GM12801 (cell line): Measurements from ENCODE around the gene TGM2.

ENCODE experiments used
- TF ChIP-seq, protein P1 (sequence below): IDR thresholded peaks from one replicate; pipeline ENCODE4 v1.5.1; 2011; ENCODE audit warnings: control low read depth; ENCODE audit not compliant: insufficient read length; ENCODE audit errors: extremely low read depth

Gene TGM2

DNA sequence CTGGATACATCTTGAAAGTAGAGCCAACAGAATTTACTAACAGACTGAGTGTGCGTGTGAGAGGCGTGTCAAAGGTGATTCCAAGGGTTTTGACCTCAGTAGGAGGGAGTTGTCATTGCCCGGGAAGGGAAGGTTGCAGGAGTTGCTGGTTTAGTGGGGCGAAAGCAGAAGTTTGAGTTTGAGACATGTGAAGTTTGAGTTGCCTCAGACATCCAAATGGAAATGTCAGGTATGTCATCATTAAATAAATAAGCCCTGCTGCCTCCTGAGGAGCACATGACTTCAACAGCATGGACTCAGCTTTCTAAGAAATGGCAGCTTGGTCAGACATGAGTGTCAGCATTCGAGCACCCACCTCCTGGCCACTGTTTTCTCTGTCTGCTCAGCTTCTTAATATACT lies 26.6 kb upstream of the TGM2 start:
- TF ChIP-seq, protein P1, sequence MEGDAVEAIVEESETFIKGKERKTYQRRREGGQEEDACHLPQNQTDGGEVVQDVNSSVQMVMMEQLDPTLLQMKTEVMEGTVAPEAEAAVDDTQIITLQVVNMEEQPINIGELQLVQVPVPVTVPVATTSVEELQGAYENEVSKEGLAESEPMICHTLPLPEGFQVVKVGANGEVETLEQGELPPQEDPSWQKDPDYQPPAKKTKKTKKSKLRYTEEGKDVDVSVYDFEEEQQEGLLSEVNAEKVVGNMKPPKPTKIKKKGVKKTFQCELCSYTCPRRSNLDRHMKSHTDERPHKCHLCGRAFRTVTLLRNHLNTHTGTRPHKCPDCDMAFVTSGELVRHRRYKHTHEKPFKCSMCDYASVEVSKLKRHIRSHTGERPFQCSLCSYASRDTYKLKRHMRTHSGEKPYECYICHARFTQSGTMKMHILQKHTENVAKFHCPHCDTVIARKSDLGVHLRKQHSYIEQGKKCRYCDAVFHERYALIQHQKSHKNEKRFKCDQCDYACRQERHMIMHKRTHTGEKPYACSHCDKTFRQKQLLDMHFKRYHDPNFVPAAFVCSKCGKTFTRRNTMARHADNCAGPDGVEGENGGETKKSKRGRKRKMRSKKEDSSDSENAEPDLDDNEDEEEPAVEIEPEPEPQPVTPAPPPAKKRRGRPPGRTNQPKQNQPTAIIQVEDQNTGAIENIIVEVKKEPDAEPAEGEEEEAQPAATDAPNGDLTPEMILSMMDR = no peak

DNA sequence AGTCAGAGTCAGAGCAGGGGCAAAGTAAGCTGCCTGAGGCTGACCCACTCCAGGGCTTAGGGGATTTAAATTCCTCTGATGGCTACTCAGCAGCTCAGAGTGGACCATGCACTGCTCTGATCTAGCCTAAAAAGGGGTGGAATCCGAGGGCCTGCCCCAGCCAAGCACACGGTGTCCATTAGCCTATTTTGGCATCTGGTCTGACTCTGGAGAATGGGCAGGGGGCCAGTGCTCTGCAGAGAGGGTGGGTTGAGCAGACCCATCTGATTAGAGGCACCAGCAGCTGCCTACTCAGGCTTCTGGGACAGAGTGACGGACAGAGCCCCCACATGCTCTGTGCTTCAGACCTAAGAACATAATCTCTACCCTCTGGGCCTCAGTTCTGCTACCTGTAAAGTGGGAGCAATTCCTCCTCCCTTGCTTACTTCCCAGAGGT lies 25.9 kb upstream of the TGM2 start:
- TF ChIP-seq, protein P1 = no peak

DNA sequence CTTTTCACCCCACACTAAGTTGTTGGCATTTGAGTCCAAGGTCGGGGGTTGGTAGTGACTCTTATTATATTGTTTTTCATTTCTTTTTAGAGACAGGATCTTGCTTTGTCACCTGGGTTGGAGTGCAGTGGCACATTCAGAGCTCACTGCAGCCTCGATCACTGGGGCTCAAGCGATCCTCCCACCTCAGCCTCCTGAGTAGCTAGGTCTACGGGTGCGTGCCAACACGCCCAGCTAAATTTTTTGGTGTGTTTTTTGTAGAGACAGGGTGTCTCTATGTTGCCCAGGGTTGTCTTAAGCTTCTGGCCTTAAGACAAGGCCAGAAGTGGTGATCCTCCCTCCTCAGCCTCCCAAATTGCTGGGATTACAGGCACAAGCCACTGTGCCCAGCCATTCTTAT lies 25.1 kb upstream of the TGM2 start:
- TF ChIP-seq, protein P1 = no peak

DNA sequence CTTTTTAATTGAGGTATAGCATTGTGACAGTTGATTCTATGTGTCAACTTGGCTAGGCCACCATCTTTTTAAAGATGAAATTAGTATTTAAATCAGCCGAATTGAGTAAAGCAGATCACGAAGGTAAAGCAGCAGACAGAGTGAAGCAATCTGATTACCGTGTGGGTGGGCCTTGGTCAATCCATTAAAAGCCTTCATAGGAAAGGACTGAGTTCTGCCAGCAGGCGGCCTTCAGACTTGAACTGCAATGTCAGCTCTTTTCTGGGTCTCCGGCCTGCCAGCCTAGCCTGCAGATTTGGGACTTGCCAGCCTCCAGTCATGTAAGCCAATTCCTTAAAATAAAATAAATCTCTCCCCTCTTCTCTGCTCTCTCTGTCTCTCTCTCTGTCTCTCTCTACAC lies 22.4 kb upstream of the TGM2 start:
- TF ChIP-seq, protein P1 = no peak

DNA sequence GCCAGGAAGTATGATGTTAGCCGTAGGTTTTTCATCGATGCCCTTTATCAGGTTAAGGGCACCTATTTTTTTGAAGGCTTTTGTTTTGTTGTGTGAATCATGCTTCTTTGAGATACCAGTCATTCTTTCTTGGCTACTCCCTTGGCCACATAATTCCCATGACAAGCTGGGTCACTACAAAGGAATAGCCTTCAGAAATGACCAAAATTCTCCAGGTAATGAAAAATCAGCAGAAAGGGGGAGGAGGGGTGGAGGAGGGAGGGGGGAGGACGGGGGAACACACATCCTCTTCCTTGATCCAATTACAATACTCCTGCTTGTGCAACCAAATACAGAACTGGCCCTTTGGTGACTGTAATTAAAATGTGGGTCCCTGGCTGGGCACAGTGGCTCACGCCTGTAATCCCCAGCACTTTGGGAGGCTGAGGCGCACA lies 21.7 kb upstream of the TGM2 start:
- TF ChIP-seq, protein P1 = no peak

DNA sequence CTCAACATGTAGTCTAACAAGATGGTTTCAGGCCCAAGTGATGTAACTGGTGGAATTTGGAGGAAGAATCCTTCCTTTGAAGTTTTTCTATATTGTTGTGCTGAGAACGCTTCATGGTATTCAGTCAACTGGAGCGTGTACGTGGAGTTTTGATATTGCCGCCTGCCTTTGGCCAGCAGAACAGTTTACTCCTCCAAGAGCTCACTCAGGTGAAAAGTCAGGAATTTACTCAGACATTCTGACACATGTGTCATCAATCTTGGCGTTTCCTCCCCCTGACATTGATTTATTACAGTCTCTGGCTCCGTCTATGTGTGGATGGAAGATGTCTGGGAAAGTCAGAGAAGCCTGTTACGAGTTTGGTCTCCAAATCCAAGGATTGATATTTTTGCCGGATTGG lies 19.0 kb upstream of the TGM2 start:
- TF ChIP-seq, protein P1 = no peak

DNA sequence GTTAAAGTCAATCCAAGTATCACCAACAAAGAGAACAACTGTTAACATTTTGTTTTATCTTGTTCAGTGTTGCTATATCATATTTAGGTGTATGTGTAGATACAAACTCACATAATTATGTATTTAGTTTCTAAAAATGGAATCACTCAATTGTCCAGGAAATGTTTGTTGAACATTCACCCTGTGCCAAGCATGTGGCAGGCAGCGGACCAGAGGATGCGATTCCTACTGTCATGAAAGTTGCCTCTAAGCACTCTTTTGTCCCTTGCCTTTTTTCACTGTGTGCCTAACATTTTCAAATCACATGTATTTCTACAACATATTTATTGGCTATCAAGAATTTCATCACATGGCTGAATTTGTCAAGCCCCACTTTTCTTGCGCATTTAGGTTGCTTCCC lies 16.9 kb upstream of the TGM2 start:
- TF ChIP-seq, protein P1 = no peak

DNA sequence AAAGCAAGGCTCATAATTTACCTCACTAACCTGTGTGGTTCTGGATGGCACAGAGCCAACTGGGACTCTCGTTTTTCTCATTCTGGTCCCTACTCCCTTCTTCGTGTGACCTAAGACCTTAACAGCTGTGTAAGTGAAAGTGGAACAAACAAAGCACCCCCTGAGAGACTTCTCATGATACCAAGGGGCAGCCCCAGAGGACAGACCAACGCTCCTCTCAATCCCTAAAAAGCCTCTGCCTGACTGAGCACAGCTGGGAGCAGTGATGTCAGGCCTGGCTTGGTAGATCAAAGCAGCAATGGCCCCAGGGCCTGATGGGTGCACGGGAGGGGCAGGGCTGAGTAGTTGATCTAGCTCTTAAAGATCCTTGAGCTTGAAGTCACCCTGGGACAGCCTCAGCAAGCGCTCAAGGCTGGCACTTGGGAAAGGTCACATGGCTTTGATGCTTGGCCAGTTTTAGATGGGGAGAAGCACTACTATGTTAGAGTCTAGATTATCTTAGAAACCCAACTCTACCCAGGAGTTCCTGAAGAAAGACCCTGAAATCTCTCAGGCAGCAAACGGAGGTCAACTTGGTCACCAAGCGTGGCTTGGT lies 16.2 kb upstream of the TGM2 start:
- TF ChIP-seq, protein P1 = no peak
